ENCODE results near the gene HBG1.

Gene HBG1

DNA sequence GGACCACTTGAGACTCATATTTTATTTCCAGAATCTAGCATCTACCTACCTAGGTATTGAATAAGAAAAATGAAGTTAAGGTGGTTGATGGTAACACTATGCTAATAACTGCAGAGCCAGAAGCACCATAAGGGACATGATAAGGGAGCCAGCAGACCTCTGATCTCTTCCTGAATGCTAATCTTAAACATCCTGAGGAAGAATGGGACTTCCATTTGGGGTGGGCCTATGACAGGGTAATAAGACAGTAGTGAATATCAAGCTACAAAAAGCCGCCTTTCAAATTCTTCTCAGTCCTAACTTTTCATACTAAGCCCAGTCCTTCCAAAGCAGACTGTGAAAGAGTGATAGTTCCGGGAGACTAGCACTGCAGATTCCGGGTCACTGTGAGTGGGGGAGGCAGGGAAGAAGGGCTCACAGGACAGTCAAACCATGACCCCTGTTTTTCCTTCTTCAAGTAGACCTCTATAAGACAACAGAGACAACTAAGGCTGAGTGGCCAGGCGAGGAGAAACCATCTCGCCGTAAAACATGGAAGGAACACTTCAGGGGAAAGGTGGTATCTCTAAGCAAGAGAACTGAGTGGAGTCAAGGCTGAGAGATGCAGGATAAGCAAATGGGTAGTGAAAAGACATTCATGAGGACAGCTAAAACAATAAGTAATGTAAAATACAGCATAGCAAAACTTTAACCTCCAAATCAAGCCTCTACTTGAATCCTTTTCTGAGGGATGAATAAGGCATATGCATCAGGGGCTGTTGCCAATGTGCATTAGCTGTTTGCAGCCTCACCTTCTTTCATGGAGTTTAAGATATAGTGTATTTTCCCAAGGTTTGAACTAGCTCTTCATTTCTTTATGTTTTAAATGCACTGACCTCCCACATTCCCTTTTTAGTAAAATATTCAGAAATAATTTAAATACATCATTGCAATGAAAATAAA lies 24.8 kb downstream of the HBG1 start:
- no peak for DNase-seq

DNA sequence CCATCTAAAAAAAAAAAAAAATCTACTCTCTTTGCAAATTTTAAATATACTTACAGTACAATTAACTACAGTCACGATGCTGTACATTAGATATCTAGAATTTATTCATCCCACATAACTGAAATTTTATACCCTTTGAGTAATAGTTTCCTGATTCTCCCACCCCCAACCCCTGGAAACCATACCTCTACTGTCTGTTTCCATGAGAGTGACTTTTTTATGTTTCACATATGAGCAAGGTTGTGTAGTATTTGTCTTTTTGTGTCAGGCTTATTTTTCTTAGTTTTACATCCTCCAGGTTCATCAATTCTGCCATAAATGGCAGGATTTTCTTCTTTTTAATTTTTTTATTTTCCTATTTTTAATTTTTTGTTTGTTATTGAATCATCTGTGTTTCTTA lies 26.0 kb downstream of the HBG1 start:
- no peak for DNase-seq

DNA sequence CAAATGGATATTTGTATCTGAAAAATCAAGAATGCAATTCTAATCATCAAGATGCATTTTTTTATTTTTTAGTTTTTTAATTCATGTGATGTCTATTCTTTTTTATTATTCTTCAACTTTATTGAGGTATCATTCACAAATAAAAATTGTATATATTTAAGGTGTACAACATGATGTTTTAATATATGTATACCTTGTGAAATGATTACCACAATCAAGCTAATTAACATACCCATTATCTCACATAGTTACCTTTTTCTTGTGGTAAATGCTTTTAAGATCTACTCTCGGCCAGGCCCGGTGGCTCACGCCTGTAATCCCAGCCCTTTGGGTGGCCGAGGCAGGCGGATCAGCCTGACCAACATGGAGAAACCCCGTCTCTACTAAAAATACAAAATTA lies 26.5 kb downstream of the HBG1 start:
- DNase-seq = no peak

DNA sequence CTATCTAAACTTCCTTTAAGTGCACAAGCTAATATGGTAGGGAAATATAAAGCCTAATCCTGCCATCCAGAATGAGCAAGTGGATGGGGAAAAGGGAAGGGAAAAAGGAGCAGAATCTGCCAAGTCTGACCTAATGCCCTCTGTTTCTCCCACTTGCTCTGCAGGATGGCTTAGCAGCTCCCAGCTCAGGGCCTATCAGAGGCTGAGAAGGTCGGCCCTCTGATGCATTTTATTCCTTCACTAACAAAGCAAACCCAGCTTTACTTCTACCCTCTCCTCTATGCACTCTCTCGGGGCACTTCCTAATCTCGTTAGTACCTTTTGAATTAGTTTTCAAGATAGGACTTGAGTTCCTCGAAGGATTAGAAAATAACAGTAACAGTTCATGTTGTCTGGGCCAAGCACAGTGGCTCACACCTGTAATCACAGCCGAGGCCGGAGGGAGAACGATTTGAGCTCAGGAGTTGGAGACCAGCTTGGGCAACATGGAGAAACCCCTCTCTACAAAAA lies 39.2 kb downstream of the HBG1 start:
- no peak for DNase-seq

DNA sequence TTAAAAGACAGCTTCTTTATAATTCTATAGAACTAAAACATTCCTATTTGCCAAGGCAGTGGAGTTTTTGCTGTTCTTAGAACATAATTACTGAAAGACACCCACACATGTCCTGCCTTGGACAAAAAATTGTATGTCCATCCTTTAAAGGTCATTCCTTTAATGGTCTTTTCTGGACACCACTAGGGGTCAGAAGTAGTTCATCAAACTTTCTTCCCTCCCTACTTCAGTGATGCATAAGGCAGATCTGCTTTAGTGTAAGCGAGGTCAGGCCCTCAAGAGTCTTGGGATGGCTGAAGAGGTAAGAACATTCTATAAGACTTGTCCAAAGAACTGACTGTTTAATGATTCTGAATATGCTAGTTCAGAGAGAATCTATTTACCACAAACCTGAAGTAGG lies 44.9 kb downstream of the HBG1 start:
- no peak for DNase-seq

DNA sequence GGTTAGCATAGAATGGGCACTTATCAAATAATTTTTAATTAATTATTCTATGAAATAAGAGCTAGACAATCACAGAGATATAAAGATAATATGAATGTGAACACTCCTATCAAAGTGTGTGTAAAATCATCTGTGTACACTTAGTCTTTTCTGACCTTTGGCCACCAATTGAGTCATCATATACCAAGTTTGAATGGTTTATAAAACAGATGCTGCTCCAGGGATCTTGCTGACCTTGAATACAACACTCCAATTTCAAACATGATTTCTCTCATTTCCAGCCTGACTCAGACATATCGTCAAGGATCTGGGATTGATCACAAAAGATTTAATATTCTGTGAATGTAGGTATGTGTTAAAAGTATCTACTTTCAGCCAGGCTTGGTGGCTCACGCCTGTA lies 46.3 kb downstream of the HBG1 start:
- DNase-seq = no peak

DNA sequence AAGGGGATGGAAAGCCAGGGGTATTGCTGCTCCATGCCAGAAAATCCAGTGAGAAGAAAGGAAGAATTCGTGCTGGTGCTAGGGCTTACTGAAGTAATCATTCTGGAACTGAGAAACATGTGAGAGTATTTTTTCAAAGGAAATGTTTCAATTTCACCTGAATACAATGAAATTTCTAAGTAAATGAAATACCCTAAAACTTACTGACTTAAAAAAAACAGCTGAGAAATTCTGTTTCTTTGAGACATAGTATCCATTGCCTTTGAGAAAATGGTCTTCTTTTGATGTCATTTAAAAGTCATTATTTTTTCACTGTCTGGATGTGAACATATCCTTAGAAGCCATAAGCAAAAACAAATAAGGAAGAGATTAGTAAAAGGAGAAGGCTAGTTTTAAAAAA lies 49.1 kb downstream of the HBG1 start, which contains the start of gene OR51V1:
OR51V1 (minus strand) TSS at position 101 of the 400 bp plus-strand sequence; CDS start at position 101, 0 bp downstream.
- no peak for DNase-seq

DNA sequence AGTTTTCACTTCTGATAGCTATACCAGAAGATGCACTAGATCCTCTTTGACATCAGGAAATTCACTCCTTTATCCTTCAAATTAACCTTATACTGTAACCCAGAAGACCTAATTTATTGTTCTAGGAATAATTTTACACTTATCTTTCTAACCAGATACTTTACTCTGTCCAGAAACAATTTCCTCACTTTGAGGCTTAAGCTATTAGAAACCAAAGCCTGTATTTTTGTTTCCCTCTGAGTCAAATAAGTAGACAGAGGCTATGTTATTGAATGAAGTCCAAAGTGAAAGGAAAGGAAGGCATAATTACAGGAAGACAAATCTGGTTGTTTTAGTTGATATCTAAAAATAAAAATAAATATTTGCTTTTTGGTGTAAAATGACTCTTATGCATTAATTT lies 51.4 kb downstream of the HBG1 start:
- no peak for DNase-seq

Measured in stimulated activated CD4-positive, alpha-beta T cell treated with anti-CD3 and anti-CD28 coated beads, Interleukin-4, amount 100 ng/mL, for 24 hours (primary cell).